ENCODE results near the gene SLC28A2. TPM values are rescaled to one million over a fixed set of nuclear protein-coding genes. Genes with fewer than 3 reads are reported as not detected.
A peak's percentile ranks its signal among the peaks of the same experiment; 100 is the strongest.

SLC28A2 gene
- total and polyA plus RNA-seq, 9 of the 15 experiments (the other 6 are each of a cell fraction or from before 2014, with no cell fraction given), result 0.03 to 0.04 TPM; not detected in 7

DNA sequence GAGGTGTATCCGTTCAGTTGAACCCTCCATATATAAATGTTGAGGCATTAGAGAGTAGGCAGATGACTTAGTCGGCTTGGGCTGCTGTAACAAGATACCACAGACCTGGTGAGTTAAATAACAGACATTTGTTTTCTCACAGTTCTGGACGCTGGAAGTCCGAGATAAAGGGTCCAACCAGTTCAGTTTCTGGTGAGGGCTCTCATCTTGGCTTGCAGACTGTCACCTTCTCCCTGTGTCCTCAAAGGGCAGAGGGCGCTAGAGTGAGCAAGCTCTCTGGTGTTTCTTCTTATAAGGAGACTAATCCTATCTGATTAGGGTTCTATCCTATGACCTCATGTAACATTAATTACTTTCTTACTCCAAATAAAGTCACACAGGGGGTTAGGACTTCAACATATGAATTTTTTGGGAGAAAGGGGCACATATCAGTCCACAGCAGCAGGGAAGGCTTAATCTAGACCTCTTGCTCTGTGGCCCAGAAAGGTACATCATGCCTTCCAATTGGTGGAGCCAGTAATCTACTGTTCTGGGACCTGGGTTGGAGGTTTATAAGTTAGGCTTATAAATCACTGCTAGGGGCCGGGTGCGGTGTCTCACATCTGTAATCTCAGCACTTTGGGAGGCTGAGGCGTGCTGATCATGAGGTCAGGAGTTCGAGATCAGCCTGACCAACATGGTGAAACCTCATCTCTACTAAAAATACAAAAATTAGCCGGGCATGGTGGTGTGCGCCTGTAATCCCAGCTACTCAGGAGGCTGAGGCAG, 26.3 kb upstream of the SLC28A2 start (continued):
- TF ChIP-seq, protein P1, sequence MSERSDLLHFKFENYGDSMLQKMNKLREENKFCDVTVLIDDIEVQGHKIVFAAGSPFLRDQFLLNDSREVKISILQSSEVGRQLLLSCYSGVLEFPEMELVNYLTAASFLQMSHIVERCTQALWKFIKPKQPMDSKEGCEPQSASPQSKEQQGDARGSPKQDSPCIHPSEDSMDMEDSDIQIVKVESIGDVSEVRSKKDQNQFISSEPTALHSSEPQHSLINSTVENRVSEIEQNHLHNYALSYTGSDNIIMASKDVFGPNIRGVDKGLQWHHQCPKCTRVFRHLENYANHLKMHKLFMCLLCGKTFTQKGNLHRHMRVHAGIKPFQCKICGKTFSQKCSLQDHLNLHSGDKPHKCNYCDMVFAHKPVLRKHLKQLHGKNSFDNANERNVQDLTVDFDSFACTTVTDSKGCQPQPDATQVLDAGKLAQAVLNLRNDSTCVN (CRISPR knock-in tag; IDR thresholded peaks at IDR 0.05), result no peak
- TF ChIP-seq TRIM24 (IDR thresholded peaks at IDR 0.05) (peak; percentile 53 to 60; a peak in 3 of 4 replicates), ZNF79 (CRISPR knock-in tag; IDR thresholded peaks at IDR 0.05; ENCODE audit: low read depth) (no peak), RBM25 (IDR thresholded peaks at IDR 0.05; ENCODE audit: low read depth, low read length, severe bottlenecking) (no peak), SIN3B (IDR thresholded peaks at IDR 0.05; ENCODE audit: low read depth) (no peak), TCF3 (CRISPR knock-in tag; IDR thresholded peaks at IDR 0.05) (peak; percentile 67), SIRT6 (IDR thresholded peaks at IDR 0.05; ENCODE audit: low read depth, low read length) (no peak), TCF7 (IDR thresholded peaks at IDR 0.05; ENCODE audit: borderline replicate concordance) (peak; percentile 92; the same call in 1 of the 2 replicates), ZNF282 (CRISPR knock-in tag; IDR thresholded peaks at IDR 0.05) (no peak), OTX1 (CRISPR knock-in tag; IDR thresholded peaks at IDR 0.05) (no peak), MECOM (CRISPR knock-in tag; IDR thresholded peaks at IDR 0.05) (no peak), EGR1 (conservative IDR thresholded peaks at IDR 0.05) (no peak), FOXP1 (CRISPR knock-in tag; IDR thresholded peaks at IDR 0.05) (no peak), SNIP1 (IDR thresholded peaks at IDR 0.05; ENCODE audit: low read depth) (no peak), ZNF274 (IDR thresholded peaks at IDR 0.05; ENCODE audit: borderline replicate concordance, low read depth, low read length) (no peak), NFXL1 (CRISPR knock-in tag; IDR thresholded peaks at IDR 0.05) (no peak), SOX6 (IDR thresholded peaks at IDR 0.05) (peak; percentile 50; the same call in 1 of the 2 replicates), ZNF830 (CRISPR knock-in tag; IDR thresholded peaks at IDR 0.05) (no peak)
- TF ChIP-seq, protein P2, sequence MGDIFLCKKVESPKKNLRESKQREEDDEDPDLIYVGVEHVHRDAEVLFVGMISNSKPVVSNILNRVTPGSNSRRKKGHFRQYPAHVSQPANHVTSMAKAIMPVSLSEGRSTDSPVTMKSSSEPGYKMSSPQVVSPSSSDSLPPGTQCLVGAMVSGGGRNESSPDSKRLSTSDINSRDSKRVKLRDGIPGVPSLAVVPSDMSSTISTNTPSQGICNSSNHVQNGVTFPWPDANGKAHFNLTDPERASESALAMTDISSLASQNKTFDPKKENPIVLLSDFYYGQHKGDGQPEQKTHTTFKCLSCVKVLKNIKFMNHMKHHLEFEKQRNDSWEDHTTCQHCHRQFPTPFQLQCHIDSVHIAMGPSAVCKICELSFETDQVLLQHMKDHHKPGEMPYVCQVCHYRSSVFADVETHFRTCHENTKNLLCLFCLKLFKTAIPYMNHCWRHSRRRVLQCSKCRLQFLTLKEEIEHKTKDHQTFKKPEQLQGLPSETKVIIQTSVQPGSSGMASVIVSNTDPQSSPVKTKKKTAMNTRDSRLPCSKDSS (IDR thresholded peaks at IDR 0.05; ENCODE audit: low read depth, partially characterized antibody), result no peak
- TF ChIP-seq, protein P3, sequence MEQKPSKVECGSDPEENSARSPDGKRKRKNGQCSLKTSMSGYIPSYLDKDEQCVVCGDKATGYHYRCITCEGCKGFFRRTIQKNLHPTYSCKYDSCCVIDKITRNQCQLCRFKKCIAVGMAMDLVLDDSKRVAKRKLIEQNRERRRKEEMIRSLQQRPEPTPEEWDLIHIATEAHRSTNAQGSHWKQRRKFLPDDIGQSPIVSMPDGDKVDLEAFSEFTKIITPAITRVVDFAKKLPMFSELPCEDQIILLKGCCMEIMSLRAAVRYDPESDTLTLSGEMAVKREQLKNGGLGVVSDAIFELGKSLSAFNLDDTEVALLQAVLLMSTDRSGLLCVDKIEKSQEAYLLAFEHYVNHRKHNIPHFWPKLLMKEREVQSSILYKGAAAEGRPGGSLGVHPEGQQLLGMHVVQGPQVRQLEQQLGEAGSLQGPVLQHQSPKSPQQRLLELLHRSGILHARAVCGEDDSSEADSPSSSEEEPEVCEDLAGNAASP (IDR thresholded peaks at IDR 0.05), result no peak
- TF ChIP-seq, protein P4, sequence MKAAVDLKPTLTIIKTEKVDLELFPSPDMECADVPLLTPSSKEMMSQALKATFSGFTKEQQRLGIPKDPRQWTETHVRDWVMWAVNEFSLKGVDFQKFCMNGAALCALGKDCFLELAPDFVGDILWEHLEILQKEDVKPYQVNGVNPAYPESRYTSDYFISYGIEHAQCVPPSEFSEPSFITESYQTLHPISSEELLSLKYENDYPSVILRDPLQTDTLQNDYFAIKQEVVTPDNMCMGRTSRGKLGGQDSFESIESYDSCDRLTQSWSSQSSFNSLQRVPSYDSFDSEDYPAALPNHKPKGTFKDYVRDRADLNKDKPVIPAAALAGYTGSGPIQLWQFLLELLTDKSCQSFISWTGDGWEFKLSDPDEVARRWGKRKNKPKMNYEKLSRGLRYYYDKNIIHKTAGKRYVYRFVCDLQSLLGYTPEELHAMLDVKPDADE (conservative IDR thresholded peaks at IDR 0.05; ENCODE audit: control insufficient read depth, low read depth, low read length), result no peak
- TF ChIP-seq, protein P5, sequence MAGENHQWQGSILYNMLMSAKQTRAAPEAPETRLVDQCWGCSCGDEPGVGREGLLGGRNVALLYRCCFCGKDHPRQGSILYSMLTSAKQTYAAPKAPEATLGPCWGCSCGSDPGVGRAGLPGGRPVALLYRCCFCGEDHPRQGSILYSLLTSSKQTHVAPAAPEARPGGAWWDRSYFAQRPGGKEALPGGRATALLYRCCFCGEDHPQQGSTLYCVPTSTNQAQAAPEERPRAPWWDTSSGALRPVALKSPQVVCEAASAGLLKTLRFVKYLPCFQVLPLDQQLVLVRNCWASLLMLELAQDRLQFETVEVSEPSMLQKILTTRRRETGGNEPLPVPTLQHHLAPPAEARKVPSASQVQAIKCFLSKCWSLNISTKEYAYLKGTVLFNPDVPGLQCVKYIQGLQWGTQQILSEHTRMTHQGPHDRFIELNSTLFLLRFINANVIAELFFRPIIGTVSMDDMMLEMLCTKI (IDR thresholded peaks at IDR 0.05; ENCODE audit: partially characterized antibody), result no peak
